Activated naive CD4-positive, alpha-beta T cell treated with anti-CD3 and anti-CD28 coated beads, Interleukin-2, amount 10 ng/mL, durations not matched to agents 7 days and 5 days (primary cell): ENCODE data around the gene ARSI.
A peak's percentile ranks its signal among the peaks of the same experiment; 100 is the strongest.

ENCODE experiments used
- CTCF ChIA-PET: fragments of 350-600 bp; sonication (Branson Sonifier 250); formaldehyde crosslinking; loops from one replicate; lab custom pipeline; 2021; ENCODE audit warnings: antibody characterized with exemption; lab: Charles Lee
- DNase-seq: peaks from one replicate; pipeline ENCODE4 v3.0.0-alpha.2; 2020
- H3K27ac Mint-ChIP-seq: one replicate; pipeline ENCODE4 v1.8.0; 2021; ENCODE audit warnings: mild to moderate bottlenecking, moderate library complexity, mixed read lengths
- H3K27me3 Mint-ChIP-seq: one replicate; pipeline ENCODE4 v1.8.0; 2021; ENCODE audit warnings: mild to moderate bottlenecking, mixed read lengths
- H3K36me3 Mint-ChIP-seq: one replicate; pipeline ENCODE4 v1.8.0; 2021; ENCODE audit warnings: mixed read lengths
- H3K4me1 Mint-ChIP-seq: one replicate; pipeline ENCODE4 v1.8.0; 2021; ENCODE audit warnings: mixed read lengths
- H3K4me3 Mint-ChIP-seq: one replicate; pipeline ENCODE4 v1.8.0; 2021; ENCODE audit warnings: mild to moderate bottlenecking, moderate library complexity, mixed read lengths
- H3K9me3 Mint-ChIP-seq: one replicate; pipeline ENCODE4 v1.8.0; 2021; ENCODE audit warnings: mixed read lengths

ARSI gene

GRCh38 chr5:150297934-150298595 lies 4.6 kb downstream of the ARSI start:
- peaks cover 29% of the 10 kb centered on the region for H3K27me3 Mint-ChIP-seq
- no peaks in the 10 kb centered on the region for H3K4me1 Mint-ChIP-seq
- no peaks in the 10 kb centered on the region for H3K9me3 Mint-ChIP-seq
- no peak overlapping the region for H3K4me3 Mint-ChIP-seq
- CTCF ChIA-PET = no interaction called here
- H3K27ac Mint-ChIP-seq = no peak overlapping the region
- no peak for DNase-seq
- no peaks in the 10 kb centered on the region for H3K36me3 Mint-ChIP-seq

GRCh38 chr5:150297236-150297890 lies 5.3 kb downstream of the ARSI start:
- Mint-ChIP-seq H3K27me3 (peaks cover 25% of the 10 kb centered on the region), H3K4me1 (no peaks in the 10 kb centered on the region), H3K36me3 (no peaks in the 10 kb centered on the region), H3K9me3 (no peaks in the 10 kb centered on the region), H3K27ac (no peak overlapping the region), H3K4me3 (no peak overlapping the region)
- DNase-seq = no peak
- CTCF ChIA-PET = no interaction called here

GRCh38 chr5:150296496-150296895 lies 6.2 kb downstream of the ARSI start:
- H3K27me3 Mint-ChIP-seq = peaks cover 19% of the 10 kb centered on the region
- H3K4me3 Mint-ChIP-seq = no peak overlapping the region
- DNase-seq = no peak
- H3K4me1 Mint-ChIP-seq = no peaks in the 10 kb centered on the region
- CTCF ChIA-PET = no interaction called here
- no peaks in the 10 kb centered on the region for H3K36me3 Mint-ChIP-seq
- no peak overlapping the region for H3K27ac Mint-ChIP-seq
- H3K9me3 Mint-ChIP-seq = no peaks in the 10 kb centered on the region

GRCh38 chr5:150295741-150296486 lies 6.8 kb downstream of the ARSI start:
- no peak for DNase-seq
- CTCF ChIA-PET = no interaction called here
- Mint-ChIP-seq H3K9me3 (no peaks in the 10 kb centered on the region), H3K36me3 (no peaks in the 10 kb centered on the region), H3K4me1 (no peaks in the 10 kb centered on the region), H3K27ac (no peak overlapping the region), H3K4me3 (no peak overlapping the region), H3K27me3 (peaks cover 16% of the 10 kb centered on the region)

- Mint-ChIP-seq H3K9me3 (no peaks in the 10 kb centered on the region), H3K27ac (no peak overlapping the region), H3K27me3 (peaks cover 13% of the 10 kb centered on the region), H3K4me3 (no peak overlapping the region), H3K36me3 (no peaks in the 10 kb centered on the region), H3K4me1 (no peaks in the 10 kb centered on the region)
- no peak for DNase-seq
- CTCF ChIA-PET = no interaction called here
Observed at GRCh38 chr5:150295172-150295634, 7.5 kb downstream of the ARSI start.

GRCh38 chr5:150294551-150295071 lies 8.1 kb downstream of the ARSI start:
- H3K4me1 Mint-ChIP-seq = no peaks in the 10 kb centered on the region
- H3K36me3 Mint-ChIP-seq = no peaks in the 10 kb centered on the region
- CTCF ChIA-PET = no interaction called here
- H3K27ac Mint-ChIP-seq = no peak overlapping the region
- H3K9me3 Mint-ChIP-seq = no peaks in the 10 kb centered on the region
- H3K4me3 Mint-ChIP-seq = no peak overlapping the region
- peaks cover 19% of the 10 kb centered on the region for H3K27me3 Mint-ChIP-seq
- DNase-seq = no peak

- H3K9me3 Mint-ChIP-seq = no peaks in the 10 kb centered on the region
- no peak overlapping the region for H3K4me3 Mint-ChIP-seq
- H3K4me1 Mint-ChIP-seq = no peaks in the 10 kb centered on the region
- peaks cover 28% of the 10 kb centered on the region for H3K27me3 Mint-ChIP-seq
- CTCF ChIA-PET = no interaction called here
- no peak overlapping the region for H3K27ac Mint-ChIP-seq
- H3K36me3 Mint-ChIP-seq = no peaks in the 10 kb centered on the region
- no peak for DNase-seq
Observed at GRCh38 chr5:150293091-150293941, 9.4 kb downstream of the ARSI start.

GRCh38 chr5:150291388-150292385 lies 11.0 kb downstream of the ARSI start:
- Mint-ChIP-seq H3K36me3 (no peaks in the 10 kb centered on the region), H3K4me1 (no peaks in the 10 kb centered on the region), H3K27me3 (peaks cover 28% of the 10 kb centered on the region), H3K27ac (no peak overlapping the region), H3K4me3 (no peak overlapping the region), H3K9me3 (no peaks in the 10 kb centered on the region)
- DNase-seq = no peak
- CTCF ChIA-PET = no interaction called here

GRCh38 chr5:150289551-150290390 lies 12.9 kb downstream of the ARSI start, which contains the start of gene CAMK2A:
CAMK2A (minus strand) TSS chr5:150289773; CDS start chr5:150289625, 148 bp downstream.
- peaks cover 28% of the 10 kb centered on the region for H3K27me3 Mint-ChIP-seq
- H3K27ac Mint-ChIP-seq = peak within 1 kb of the TSS; percentile 43
- DNase-seq = no peak
- H3K36me3 Mint-ChIP-seq = no peaks in the 10 kb centered on the region
- no peak within 1 kb of the TSS for H3K4me3 Mint-ChIP-seq
- H3K4me1 Mint-ChIP-seq = no peaks in the 10 kb centered on the region
- CTCF ChIA-PET = no interaction called here
- no peaks in the 10 kb centered on the region for H3K9me3 Mint-ChIP-seq

GRCh38 chr5:150288791-150289190 lies 13.9 kb downstream of the ARSI start:
- CTCF ChIA-PET = no interaction called here
- DNase-seq = no peak
- peaks cover 28% of the 10 kb centered on the region for H3K27me3 Mint-ChIP-seq
- H3K36me3 Mint-ChIP-seq = no peaks in the 10 kb centered on the region
- H3K4me1 Mint-ChIP-seq = no peaks in the 10 kb centered on the region
- H3K4me3 Mint-ChIP-seq = no peak overlapping the region
- H3K9me3 Mint-ChIP-seq = no peaks in the 10 kb centered on the region
- no peak overlapping the region for H3K27ac Mint-ChIP-seq

GRCh38 chr5:150288361-150288760 lies 14.3 kb downstream of the ARSI start:
- DNase-seq = no peak
- H3K4me1 Mint-ChIP-seq = no peaks in the 10 kb centered on the region
- H3K27me3 Mint-ChIP-seq = peaks cover 29% of the 10 kb centered on the region
- H3K9me3 Mint-ChIP-seq = no peaks in the 10 kb centered on the region
- no peak overlapping the region for H3K4me3 Mint-ChIP-seq
- CTCF ChIA-PET = no interaction called here
- no peak overlapping the region for H3K27ac Mint-ChIP-seq
- no peaks in the 10 kb centered on the region for H3K36me3 Mint-ChIP-seq

GRCh38 chr5:150286820-150287219 lies 15.9 kb downstream of the ARSI start:
- H3K4me1 Mint-ChIP-seq = no peaks in the 10 kb centered on the region
- DNase-seq = no peak
- H3K27ac Mint-ChIP-seq = no peak overlapping the region
- CTCF ChIA-PET = no interaction called here
- peaks cover 32% of the 10 kb centered on the region for H3K27me3 Mint-ChIP-seq
- no peaks in the 10 kb centered on the region for H3K9me3 Mint-ChIP-seq
- H3K4me3 Mint-ChIP-seq = no peak overlapping the region
- no peaks in the 10 kb centered on the region for H3K36me3 Mint-ChIP-seq
